T-cell (primary cell): Measurements from ENCODE around the gene PLIN3. TPM values are rescaled to one million over a fixed set of nuclear protein-coding genes. Genes with fewer than 3 reads are reported as not detected.
"Not testable (repeated sequence)": the region's sequence is repeated elsewhere in the genome, so short reads cannot be mapped to it uniquely, and the experiment has no call there.

Source experiments
- ATAC-seq, 4 experiments: fragments of 200-7000 bp in 3 of 4; fragments of 150-1000 bp in 1 of 4; cut with Tn5 transposase; replicated peaks in 1 of 4; 1 replicate in 3 of 4; 2 replicates in 1 of 4; pipeline ENCODE4 v1.10.0; 2021; ENCODE audit warnings: moderate library complexity in 3 of 4, mild to moderate bottlenecking in 2 of 4, moderate number of reproducible peaks in 1 of 4
- CTCF ChIA-PET, 2 donors: fragments of 300-600 bp; sonication (Branson Sonifier 250); formaldehyde crosslinking; loops; one replicate each; lab custom pipeline; 2022; ENCODE audit warnings: antibody characterized with exemption in 2 of 2; lab: Charles Lee
- POLR2A ChIA-PET, 2 donors: fragments of 300-600 bp; sonication (Branson Sonifier 250); formaldehyde crosslinking; loops; one replicate each; lab custom pipeline; 2022; ENCODE audit warnings: antibody characterized with exemption in 2 of 2; lab: Charles Lee
- DNase-seq, 35 experiments: peaks; one replicate each; pipeline versions ENCODE4 v3.0.0 to v3.0.0-alpha.2; 2013 to 2023
- H3K27ac ChIP-seq: one replicate; pipeline ENCODE4 v1.5.1; 2013; ENCODE audit warnings: low read length
- H3K27me3 ChIP-seq, 2 experiments: replicated peaks in 1 of 2; 1 replicate in 1 of 2; 2 replicates in 1 of 2; pipeline versions ENCODE4 v1.6.1 to v1.7.0; 2013; ENCODE audit warnings: low read length in 1 of 2, mixed read lengths in 1 of 2; ENCODE audit not compliant: control insufficient read depth in 2 of 2, insufficient read depth in 2 of 2; ENCODE audit errors: extremely low read depth in 1 of 2
- H3K36me3 ChIP-seq, 2 donors: 1 replicate in 1 of 2; 2 replicates in 1 of 2; pipeline versions ENCODE4 v1.6.1 to v1.7.0; 2013; ENCODE audit warnings: low read length in 1 of 2; ENCODE audit not compliant: control insufficient read depth in 2 of 2, insufficient read depth in 1 of 2; ENCODE audit errors: extremely low read depth in 1 of 2
- H3K4me1 ChIP-seq, 2 experiments: 1 replicate in 1 of 2; 2 replicates in 1 of 2; pipeline versions ENCODE4 v1.6.1 to v1.7.0; 2013; ENCODE audit warnings: low read length in 2 of 2, mixed read lengths in 1 of 2; ENCODE audit not compliant: insufficient read depth in 2 of 2, control insufficient read depth in 1 of 2; ENCODE audit errors: extremely low read depth in 1 of 2
- H3K4me3 ChIP-seq, 2 donors: 1 replicate in 1 of 2; 2 replicates in 1 of 2; pipeline versions ENCODE4 v1.5.1 to v1.7.0; 2013; ENCODE audit warnings: mild to moderate bottlenecking in 2 of 2, low read length in 1 of 2, moderate library complexity in 1 of 2; ENCODE audit not compliant: control insufficient read depth in 1 of 2; ENCODE audit errors: extremely low read depth in 1 of 2
- H3K9me3 ChIP-seq: 2 replicates; pipeline ENCODE4 v1.7.0; 2013
- H3K27ac Mint-ChIP-seq, 2 donors: one replicate each; pipeline ENCODE4 v1.8.0; 2020 to 2021; ENCODE audit warnings: mild to moderate bottlenecking in 2 of 2, mixed read lengths in 2 of 2
- H3K27me3 Mint-ChIP-seq, 2 donors: one replicate each; pipeline ENCODE4 v1.8.0; 2021 to 2022; ENCODE audit warnings: mixed read lengths in 2 of 2
- H3K36me3 Mint-ChIP-seq: one replicate; pipeline ENCODE4 v1.8.0; 2021; ENCODE audit warnings: mixed read lengths
- H3K4me1 Mint-ChIP-seq, 3 donors: one replicate each; pipeline ENCODE4 v1.8.0; 2020 to 2022; ENCODE audit warnings: mixed read lengths in 3 of 3, mild to moderate bottlenecking in 1 of 3
- H3K4me3 Mint-ChIP-seq, 3 donors: one replicate each; pipeline ENCODE4 v1.8.0; 2020 to 2022; ENCODE audit warnings: mild to moderate bottlenecking in 3 of 3, mixed read lengths in 3 of 3, moderate library complexity in 3 of 3
- H3K9me3 Mint-ChIP-seq, 3 donors: one replicate each; pipeline ENCODE4 v1.8.0; 2020 to 2022; ENCODE audit warnings: mixed read lengths in 3 of 3
- WGBS: methylation state at CpG from one replicate; pipeline ENCODE4 v1.1.5; 2013; ENCODE audit warnings: missing lambda C conversion rate; ENCODE audit not compliant: insufficient coverage; 5-methylcytosine and 5-hydroxymethylcytosine counted together
- total RNA-seq, 35 experiments: library from RNA in 6 of 35; stranded (reverse) in 6 of 35; fragments of 120-200 nt in 1 of 35; gene quantifications; one replicate each; pipeline versions ENCODE4 v1.2.1 to v1.2.4 and lab custom pipeline; 2013 to 2026

The PLIN3 gene
- total RNA-seq, 5 donors from 2014 or later (not counting 1 experiment from before 2014, with no cell fraction given), result 15.3 to 24.1 (median 21.8) TPM

DNA sequence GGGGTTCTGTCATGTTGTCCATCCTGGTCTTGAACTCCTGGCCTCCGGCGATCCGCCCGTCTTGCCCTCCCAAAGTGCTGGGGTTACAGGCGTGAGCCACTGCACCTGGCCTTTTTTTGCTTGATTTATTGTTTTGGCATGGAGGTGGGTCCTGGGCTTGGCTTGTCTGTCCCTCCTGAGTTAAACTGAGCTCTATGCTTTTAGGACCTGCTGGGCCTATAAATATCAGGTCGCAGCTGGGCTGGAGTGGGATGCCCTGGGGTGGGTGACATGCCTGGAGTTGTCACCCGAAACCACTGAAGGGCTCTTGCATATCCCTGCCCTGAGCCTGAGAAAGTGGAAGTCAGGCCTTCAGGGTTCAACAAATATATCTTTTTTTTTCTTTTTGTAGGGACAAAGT is 29.7 kb upstream of the PLIN3 start:
- Histone ChIP-seq H3K27ac (no peak overlapping the region), H3K36me3 (peaks cover 3 to 13% of the 10 kb centered on the region in 2 donors), H3K9me3 (no peaks in the 10 kb centered on the region), H3K27me3 (no peaks in the 10 kb centered on the region), H3K4me1 (peaks cover 0 to 2% of the 10 kb centered on the region in 2 experiments), H3K4me3 (no peak overlapping the region)
- ATAC-seq (no peak), DNase-seq (no peak)
- Mint-ChIP-seq H3K4me3 (no peak overlapping the region), H3K9me3 (no peaks in the 10 kb centered on the region), H3K4me1 (peaks cover 5 to 6% (median 6%) of the 10 kb centered on the region in 3 donors), H3K27me3 (no peaks in the 10 kb centered on the region), H3K36me3 (no peaks in the 10 kb centered on the region), H3K27ac (no peak overlapping the region)
- ChIA-PET POLR2A (interaction anchor here in 1 of 2 donors (0.7 kb wide), 1 partner anchor 33 kb away, joined by 3 read pairs; no protein-coding TSS in a partner anchor), CTCF (no interaction called here)
- 88% methylated on average over 7 of the region's 7 CpGs for WGBS

DNA sequence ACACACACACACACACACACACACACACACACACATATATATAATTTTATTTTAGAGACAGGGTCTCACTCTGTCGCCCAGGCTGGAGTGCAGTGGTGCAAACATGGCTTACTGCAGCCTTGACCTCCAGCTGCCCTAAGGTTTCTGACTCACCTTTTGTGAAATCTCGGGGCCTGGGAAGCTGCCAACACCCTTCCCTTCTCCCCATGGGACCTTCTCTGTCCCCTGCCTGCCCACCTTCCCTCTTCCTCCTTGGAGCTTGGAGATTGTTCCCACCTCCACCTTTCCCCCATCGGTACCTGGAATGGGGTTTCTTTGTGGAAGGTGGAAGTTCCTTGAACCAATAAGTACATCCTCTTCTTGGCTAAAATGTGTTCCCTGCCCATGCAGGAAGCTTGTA is 28.9 kb upstream of the PLIN3 start:
- ChIA-PET CTCF (interaction anchor here in 1 of 2 donors (0.5 kb wide), 1 partner anchor 51 kb away, joined by 3 read pairs; no protein-coding TSS in a partner anchor), POLR2A (no interaction called here)
- H3K27ac Mint-ChIP-seq, result no peak overlapping the region
- H3K27ac ChIP-seq, result no peak overlapping the region
- H3K4me1 Mint-ChIP-seq, result peaks cover 0 to 6% (median 6%) of the 10 kb centered on the region in 3 donors
- WGBS, result 60% methylated on average over 1 of the region's 3 CpGs
- ATAC-seq (no peak), DNase-seq (no peak)
- no peaks in the 10 kb centered on the region for H3K27me3 Mint-ChIP-seq
- H3K36me3 ChIP-seq, result peaks cover 5 to 15% of the 10 kb centered on the region in 2 donors
- no peaks in the 10 kb centered on the region for H3K9me3 Mint-ChIP-seq
- H3K4me3 Mint-ChIP-seq, result no peak overlapping the region
- H3K27me3 ChIP-seq, result no peaks in the 10 kb centered on the region
- peaks cover under 1% of the 10 kb centered on the region for H3K36me3 Mint-ChIP-seq
- no peak overlapping the region for H3K4me3 ChIP-seq
- peaks cover 0 to 2% of the 10 kb centered on the region in 2 experiments for H3K4me1 ChIP-seq
- H3K9me3 ChIP-seq, result no peaks in the 10 kb centered on the region

DNA sequence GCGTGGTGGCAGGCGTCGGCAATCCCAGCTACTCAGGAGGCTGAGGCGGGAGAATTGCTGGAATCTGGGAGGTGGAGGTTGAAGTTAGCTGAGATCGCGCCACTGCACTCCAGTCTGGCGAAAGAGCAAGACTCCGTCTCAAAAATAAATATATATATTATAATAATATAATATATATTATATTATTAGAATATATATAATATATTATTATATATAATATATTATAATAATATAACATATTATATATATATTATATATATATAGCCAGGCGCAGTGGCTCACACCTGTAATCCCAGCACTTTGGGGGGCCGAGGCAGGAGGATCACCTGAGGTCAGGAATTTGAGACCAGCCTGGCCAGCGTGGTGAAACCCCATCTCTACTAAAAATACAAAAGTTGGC is 25.5 kb upstream of the PLIN3 start:
- H3K36me3 Mint-ChIP-seq, CTCF ChIA-PET: not testable (repeated sequence)

DNA sequence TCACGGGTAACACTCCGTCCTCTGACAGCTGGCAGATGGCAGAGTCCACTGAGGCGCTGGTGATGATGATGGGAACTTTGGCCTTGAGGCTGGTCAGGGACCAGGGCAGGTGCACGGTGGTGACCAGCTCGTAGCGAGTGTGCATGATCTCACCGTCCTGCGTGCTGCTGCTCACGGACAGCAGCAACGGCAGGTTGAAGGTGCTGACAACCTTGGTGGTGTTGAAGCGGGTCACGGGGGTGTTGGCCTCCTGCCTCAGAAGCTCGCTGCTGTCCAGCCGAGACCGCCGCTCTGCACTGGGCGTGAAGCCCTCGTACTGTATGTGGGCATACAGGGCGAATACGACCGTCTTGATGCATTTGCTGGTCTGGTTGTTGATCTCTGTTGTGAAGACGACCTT is 23.6 kb upstream of the PLIN3 start:
- 96% methylated on average over 21 of the region's 22 CpGs for WGBS
- ChIA-PET POLR2A (no interaction called here), CTCF (no interaction called here)
- Histone ChIP-seq H3K27ac (no peak overlapping the region), H3K4me1 (no peaks in the 10 kb centered on the region), H3K4me3 (no peak overlapping the region), H3K36me3 (peaks cover 12 to 19% of the 10 kb centered on the region in 2 donors), H3K9me3 (no peaks in the 10 kb centered on the region), H3K27me3 (no peaks in the 10 kb centered on the region)
- ATAC-seq, result no peak
- Mint-ChIP-seq H3K27me3 (no peaks in the 10 kb centered on the region), H3K36me3 (peaks cover 6% of the 10 kb centered on the region), H3K4me1 (peaks cover 0 to 6% (median 3%) of the 10 kb centered on the region in 3 donors), H3K9me3 (no peaks in the 10 kb centered on the region), H3K27ac (no peak overlapping the region), H3K4me3 (no peak overlapping the region)
- DNase-seq, result no peak

More for the DNA sequence above, 25.5 kb upstream of the PLIN3 start:
- H3K4me1 ChIP-seq, H3K27me3 Mint-ChIP-seq, H3K4me3 Mint-ChIP-seq, H3K4me1 Mint-ChIP-seq, H3K27ac ChIP-seq, ATAC-seq, POLR2A ChIA-PET, H3K27me3 ChIP-seq, H3K9me3 ChIP-seq, DNase-seq, H3K27ac Mint-ChIP-seq, H3K9me3 Mint-ChIP-seq, H3K4me3 ChIP-seq: not testable (repeated sequence)
- no CpG with 5 or more reads among the region's 11 CpGs for WGBS
- peaks cover 19 to 21% of the 10 kb centered on the region in 2 donors for H3K36me3 ChIP-seq

DNA sequence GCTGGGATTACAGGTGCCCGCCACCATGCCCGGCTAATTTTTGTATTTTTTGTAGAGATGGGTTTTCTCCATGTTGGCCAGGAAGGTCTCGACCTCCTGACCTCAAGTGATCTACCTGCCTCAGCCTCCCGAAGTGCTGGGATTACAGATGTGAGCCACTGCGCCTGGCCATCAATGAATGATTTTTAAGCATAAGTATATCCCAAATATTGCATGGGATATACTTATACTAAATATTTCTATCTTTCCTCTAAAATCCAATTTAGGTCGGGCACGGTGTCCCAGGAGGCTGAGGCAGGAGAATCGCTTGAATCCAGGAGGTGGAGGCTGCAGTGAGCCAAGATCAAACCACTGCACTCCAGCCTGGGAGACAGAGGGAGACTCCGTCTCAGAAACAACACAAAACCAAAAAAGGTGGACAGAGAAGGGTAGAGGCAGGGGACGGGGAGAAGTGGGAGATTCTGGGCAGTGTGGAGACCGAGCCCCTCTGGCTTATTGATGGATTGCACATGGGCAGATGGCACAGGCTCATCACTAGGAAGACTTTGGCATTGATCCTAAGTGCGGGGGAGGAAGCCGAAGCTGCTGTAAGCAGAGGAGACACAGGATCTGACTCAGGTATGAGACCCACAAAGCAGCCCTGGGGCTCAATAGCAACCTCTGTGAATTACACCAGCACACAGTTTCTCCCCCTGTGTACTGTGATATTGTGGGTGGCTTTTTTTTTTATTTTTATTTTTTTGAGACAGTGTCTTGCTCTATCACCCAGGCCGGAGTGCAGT is 21.8 kb upstream of the PLIN3 start:
- no peak for DNase-seq
- Histone ChIP-seq H3K27me3 (no peaks in the 10 kb centered on the region), H3K4me1 (no peaks in the 10 kb centered on the region), H3K9me3 (no peaks in the 10 kb centered on the region), H3K4me3 (no peak overlapping the region), H3K36me3 (peaks cover 12 to 16% of the 10 kb centered on the region in 2 donors), H3K27ac (no peak overlapping the region)
- ChIA-PET POLR2A (interaction anchor here in 1 of 2 donors (0.6 kb wide), 1 partner anchor 27 kb away, joined by 7 read pairs; no protein-coding TSS in a partner anchor), CTCF (interaction anchor here in 1 of 2 donors (0.7 kb wide), 1 partner anchor 23 kb away, joined by 3 read pairs; no protein-coding TSS in a partner anchor)
- ATAC-seq, result no peak
- Mint-ChIP-seq H3K27me3 (no peaks in the 10 kb centered on the region), H3K9me3 (no peaks in the 10 kb centered on the region), H3K4me3 (no peak overlapping the region), H3K36me3 (peaks cover 6% of the 10 kb centered on the region), H3K4me1 (no peaks in the 10 kb centered on the region), H3K27ac (no peak overlapping the region)
- 86% methylated on average over 1 of the region's 14 CpGs for WGBS

DNA sequence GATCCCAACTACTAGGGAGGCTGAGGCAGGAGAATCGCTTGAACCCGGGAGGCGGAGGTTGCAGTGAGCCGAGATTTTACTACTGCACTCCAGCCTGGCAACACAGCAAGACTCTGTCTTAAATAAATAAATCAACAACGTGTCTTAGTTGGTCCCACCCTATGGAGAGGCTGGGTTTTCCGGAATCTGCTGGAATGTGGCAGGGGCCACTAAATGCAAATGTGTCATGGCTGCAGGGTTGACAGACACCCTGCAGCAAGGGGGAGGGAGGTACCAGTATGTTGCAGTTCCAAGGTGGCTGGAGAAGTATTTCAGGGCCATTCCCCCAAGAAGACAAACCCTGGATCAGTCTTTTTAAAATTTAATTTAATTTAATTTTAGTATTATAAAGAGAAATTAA is 20.3 kb upstream of the PLIN3 start:
- H3K27ac Mint-ChIP-seq, H3K4me3 ChIP-seq, H3K4me1 ChIP-seq, ATAC-seq, CTCF ChIA-PET, H3K27me3 ChIP-seq, H3K27me3 Mint-ChIP-seq, H3K36me3 Mint-ChIP-seq, H3K9me3 Mint-ChIP-seq, DNase-seq, H3K9me3 ChIP-seq, H3K4me1 Mint-ChIP-seq, H3K4me3 Mint-ChIP-seq, H3K27ac ChIP-seq, POLR2A ChIA-PET: not testable (repeated sequence)
- WGBS, result no CpG with 5 or more reads among the region's 6 CpGs
- H3K36me3 ChIP-seq, result peaks cover 12 to 16% of the 10 kb centered on the region in 2 donors
